ENCODE measurements around the gene DGKG. TPM values are rescaled to one million over a fixed set of nuclear protein-coding genes. Genes with fewer than 3 reads are reported as not detected.

Gene DGKG
- polyA plus RNA-seq, 1 of the 3 experiments (the other 2 are of a cell fraction) = 0.12 TPM

DNA sequence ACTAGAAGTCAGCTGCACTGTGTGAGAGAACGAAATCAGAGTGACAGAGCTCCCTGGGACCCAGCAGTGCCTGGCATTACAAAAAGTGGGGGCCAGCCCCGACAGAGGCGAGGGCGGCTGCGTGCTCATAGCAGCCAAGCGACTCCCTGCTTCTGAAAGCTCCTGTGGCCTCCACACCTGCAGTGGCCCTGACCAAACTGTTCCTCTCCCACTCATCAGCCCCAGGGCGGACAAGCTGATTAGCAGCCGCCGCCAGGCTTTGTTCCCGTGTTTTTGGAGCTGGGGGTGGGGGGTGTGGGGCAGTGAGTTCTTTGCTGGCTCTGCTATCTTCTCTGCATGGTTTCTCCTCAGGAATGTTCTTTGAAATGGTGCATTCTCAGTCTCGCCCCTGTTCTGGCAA, 58.1 kb downstream of the DGKG start:
- Histone ChIP-seq H3K36me3 (replicated peaks in 1 of 2; ENCODE audit: control insufficient read depth in 1 of 2, insufficient read depth in 2 of 2, low read length in 1 of 2) (no peaks in the 10 kb centered on the region), H3F3A (replicated peaks; ENCODE audit: insufficient read depth) (no peaks in the 10 kb centered on the region), H3K4me3 (ENCODE audit: low read depth in 2 of 2, low read length in 1 of 2) (no peak overlapping the region), H3K9me3 (no peaks in the 10 kb centered on the region), H3K79me2 (ENCODE audit: insufficient read depth) (no peaks in the 10 kb centered on the region), H4K20me1 (ENCODE audit: insufficient read depth) (no peaks in the 10 kb centered on the region), H3K4me2 (no peak overlapping the region), H3K9me2 (no peaks in the 10 kb centered on the region), H3K9ac (no peak overlapping the region), H3K27me3 (ENCODE audit: insufficient read depth) (peaks cover 12% of the 10 kb centered on the region; the same call in 1 of the 2 replicates), H2AFZ (ENCODE audit: low read depth) (no peak overlapping the region), H3K27ac (ENCODE audit: low read depth in 2 of 2, low read length in 1 of 2) (no peak overlapping the region), H3K4me1 (ENCODE audit: control insufficient read depth in 1 of 2, insufficient read depth in 2 of 2, low read depth in 1 of 2, low read length in 1 of 2) (peaks cover 0 to 2% of the 10 kb centered on the region in 2 experiments; a peak in 1 of 4 replicates)
- TF ChIP-seq EP300 (IDR thresholded peaks at IDR 0.05; ENCODE audit: borderline replicate concordance in 1 of 2, low read depth in 1 of 2, low read length in 1 of 2) = no peak
- TF ChIP-seq, protein P1, sequence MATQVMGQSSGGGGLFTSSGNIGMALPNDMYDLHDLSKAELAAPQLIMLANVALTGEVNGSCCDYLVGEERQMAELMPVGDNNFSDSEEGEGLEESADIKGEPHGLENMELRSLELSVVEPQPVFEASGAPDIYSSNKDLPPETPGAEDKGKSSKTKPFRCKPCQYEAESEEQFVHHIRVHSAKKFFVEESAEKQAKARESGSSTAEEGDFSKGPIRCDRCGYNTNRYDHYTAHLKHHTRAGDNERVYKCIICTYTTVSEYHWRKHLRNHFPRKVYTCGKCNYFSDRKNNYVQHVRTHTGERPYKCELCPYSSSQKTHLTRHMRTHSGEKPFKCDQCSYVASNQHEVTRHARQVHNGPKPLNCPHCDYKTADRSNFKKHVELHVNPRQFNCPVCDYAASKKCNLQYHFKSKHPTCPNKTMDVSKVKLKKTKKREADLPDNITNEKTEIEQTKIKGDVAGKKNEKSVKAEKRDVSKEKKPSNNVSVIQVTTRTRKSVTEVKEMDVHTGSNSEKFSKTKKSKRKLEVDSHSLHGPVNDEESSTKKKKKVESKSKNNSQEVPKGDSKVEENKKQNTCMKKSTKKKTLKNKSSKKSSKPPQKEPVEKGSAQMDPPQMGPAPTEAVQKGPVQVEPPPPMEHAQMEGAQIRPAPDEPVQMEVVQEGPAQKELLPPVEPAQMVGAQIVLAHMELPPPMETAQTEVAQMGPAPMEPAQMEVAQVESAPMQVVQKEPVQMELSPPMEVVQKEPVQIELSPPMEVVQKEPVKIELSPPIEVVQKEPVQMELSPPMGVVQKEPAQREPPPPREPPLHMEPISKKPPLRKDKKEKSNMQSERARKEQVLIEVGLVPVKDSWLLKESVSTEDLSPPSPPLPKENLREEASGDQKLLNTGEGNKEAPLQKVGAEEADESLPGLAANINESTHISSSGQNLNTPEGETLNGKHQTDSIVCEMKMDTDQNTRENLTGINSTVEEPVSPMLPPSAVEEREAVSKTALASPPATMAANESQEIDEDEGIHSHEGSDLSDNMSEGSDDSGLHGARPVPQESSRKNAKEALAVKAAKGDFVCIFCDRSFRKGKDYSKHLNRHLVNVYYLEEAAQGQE (IDR thresholded peaks at IDR 0.05; ENCODE audit: low read depth, low read length) = no peak
- TF ChIP-seq, protein P2, sequence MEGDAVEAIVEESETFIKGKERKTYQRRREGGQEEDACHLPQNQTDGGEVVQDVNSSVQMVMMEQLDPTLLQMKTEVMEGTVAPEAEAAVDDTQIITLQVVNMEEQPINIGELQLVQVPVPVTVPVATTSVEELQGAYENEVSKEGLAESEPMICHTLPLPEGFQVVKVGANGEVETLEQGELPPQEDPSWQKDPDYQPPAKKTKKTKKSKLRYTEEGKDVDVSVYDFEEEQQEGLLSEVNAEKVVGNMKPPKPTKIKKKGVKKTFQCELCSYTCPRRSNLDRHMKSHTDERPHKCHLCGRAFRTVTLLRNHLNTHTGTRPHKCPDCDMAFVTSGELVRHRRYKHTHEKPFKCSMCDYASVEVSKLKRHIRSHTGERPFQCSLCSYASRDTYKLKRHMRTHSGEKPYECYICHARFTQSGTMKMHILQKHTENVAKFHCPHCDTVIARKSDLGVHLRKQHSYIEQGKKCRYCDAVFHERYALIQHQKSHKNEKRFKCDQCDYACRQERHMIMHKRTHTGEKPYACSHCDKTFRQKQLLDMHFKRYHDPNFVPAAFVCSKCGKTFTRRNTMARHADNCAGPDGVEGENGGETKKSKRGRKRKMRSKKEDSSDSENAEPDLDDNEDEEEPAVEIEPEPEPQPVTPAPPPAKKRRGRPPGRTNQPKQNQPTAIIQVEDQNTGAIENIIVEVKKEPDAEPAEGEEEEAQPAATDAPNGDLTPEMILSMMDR (IDR thresholded peaks at IDR 0.05) = no peak
- no peak for TF ChIP-seq TCF12 (IDR thresholded peaks at IDR 0.05)
- TF ChIP-seq RXRA (IDR thresholded peaks at IDR 0.05; ENCODE audit: borderline replicate concordance, low read depth) = no peak
- TF ChIP-seq, protein P3, sequence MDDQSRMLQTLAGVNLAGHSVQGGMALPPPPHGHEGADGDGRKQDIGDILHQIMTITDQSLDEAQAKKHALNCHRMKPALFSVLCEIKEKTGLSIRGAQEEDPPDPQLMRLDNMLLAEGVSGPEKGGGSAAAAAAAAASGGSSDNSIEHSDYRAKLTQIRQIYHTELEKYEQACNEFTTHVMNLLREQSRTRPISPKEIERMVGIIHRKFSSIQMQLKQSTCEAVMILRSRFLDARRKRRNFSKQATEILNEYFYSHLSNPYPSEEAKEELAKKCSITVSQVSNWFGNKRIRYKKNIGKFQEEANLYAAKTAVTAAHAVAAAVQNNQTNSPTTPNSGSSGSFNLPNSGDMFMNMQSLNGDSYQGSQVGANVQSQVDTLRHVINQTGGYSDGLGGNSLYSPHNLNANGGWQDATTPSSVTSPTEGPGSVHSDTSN (IDR thresholded peaks at IDR 0.05) = no peak
- no peak for TF ChIP-seq JUND (IDR thresholded peaks at IDR 0.05)
- TF ChIP-seq MEF2A (IDR thresholded peaks at IDR 0.05; ENCODE audit: borderline replicate concordance, low read depth) = no peak
- TF ChIP-seq, protein P4, sequence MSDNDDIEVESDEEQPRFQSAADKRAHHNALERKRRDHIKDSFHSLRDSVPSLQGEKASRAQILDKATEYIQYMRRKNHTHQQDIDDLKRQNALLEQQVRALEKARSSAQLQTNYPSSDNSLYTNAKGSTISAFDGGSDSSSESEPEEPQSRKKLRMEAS (IDR thresholded peaks at IDR 0.05; ENCODE audit: low read depth) = no peak
- no peak for TF ChIP-seq SMC3 (IDR thresholded peaks at IDR 0.05; ENCODE audit: low read depth, low read length)
- TF ChIP-seq SIN3A (IDR thresholded peaks at IDR 0.05; ENCODE audit: borderline replicate concordance, low read depth, low read length) = no peak
- no peak for TF ChIP-seq EZH2phosphoT487 (IDR thresholded peaks at IDR 0.05; ENCODE audit: borderline replicate concordance, low read depth)
- no peak for TF ChIP-seq MXI1 (IDR thresholded peaks at IDR 0.05; ENCODE audit: low read depth, low read length)
- WGBS (ENCODE audit: low lambda C conversion rate) = 15% methylated on average over 4 of the region's 11 CpGs
- POLR2A ChIA-PET = interaction anchor here (0.9 kb wide), 1 partner anchor 16 kb away, joined by 3 read pairs; no protein-coding TSS in a partner anchor
- CTCF ChIA-PET = interaction anchor here (1.7 kb wide), 1 partner anchor 45 kb away, joined by 5 read pairs; no protein-coding TSS in a partner anchor
- no peak for DNase-seq
